ENCODE data around the gene SORBS1.

GRCh38 chr10:95308389-95309302, 252.5 kb downstream of the SORBS1 start:
- TF ChIP-seq POLR2AphosphoS5 (IDR thresholded peaks at IDR 0.05), result peak; percentile 24 to 92 (median 71)
- no peak for TF ChIP-seq POLR2A (IDR thresholded peaks at IDR 0.05)
- no peak for TF ChIP-seq CTCF (IDR thresholded peaks at IDR 0.05)
- TF ChIP-seq EP300 (IDR thresholded peaks at IDR 0.05), result no peak
